GM12878 (cell line): ENCODE results near the gene SMC3. TPM values are rescaled to one million over a fixed set of nuclear protein-coding genes. Genes with fewer than 3 reads are reported as not detected.

Source experiments
- ATAC-seq: fragments of 200-7000 bp; cut with Tn5 transposase; 3 replicates; pipeline ENCODE4 v1.9.1; 2020; ENCODE audit warnings: mild to moderate bottlenecking, moderate library complexity
- BruUV-seq: library from RNA; stranded (reverse); fragments of 400-500 nt; replicated peaks from 2 replicates; lab custom pipeline; 2021; lab: Mats Ljungman, UMichigan
- CTCF ChIA-PET: fragments of 300-600 bp; sonication (Branson Sonifier 250); formaldehyde crosslinking; extraction: SDS; loops from one replicate; lab custom pipeline; 2021; ENCODE audit warnings: inconsistent platforms; lab: Yijun Ruan, JAX
- POLR2A ChIA-PET: fragments of 350-600 bp; formaldehyde crosslinking; extraction: SDS; loops from one replicate; lab custom pipeline; 2021; ENCODE audit warnings: inconsistent platforms; lab: Charles Lee
- RAD21 ChIA-PET: fragments of 300-600 bp; sonication (Branson Sonifier 250); formaldehyde crosslinking; loops from one replicate; lab custom pipeline; 2023; ENCODE audit warnings: antibody characterized with exemption; ENCODE audit not compliant: unreplicated experiment; lab: Charles Lee
- SMC1A ChIA-PET: fragments of 300-600 bp; sonication (Branson Sonifier 250); formaldehyde crosslinking; loops from one replicate; lab custom pipeline; 2023; ENCODE audit not compliant: unreplicated experiment, uncharacterized antibody; lab: Charles Lee
- DNase-seq: peaks from one replicate; pipeline ENCODE4 v3.0.0-alpha.2; 2011; ENCODE audit warnings: low read depth, low spot score
- FAIRE-seq: peaks from 3 replicates; lab custom pipeline; 2011; peaks lifted over from hg19 to GRCh38; lab: Jason Lieb, UNC
- H2AFZ ChIP-seq: 2 replicates; pipeline ENCODE4 v1.6.0; 2011; ENCODE audit warnings: low read depth, low read length, control low read depth; ENCODE audit not compliant: control insufficient read depth
- H3K27ac ChIP-seq: 2 replicates; pipeline ENCODE4 v1.5.1; 2011; ENCODE audit warnings: control low read depth; ENCODE audit not compliant: control insufficient read depth, insufficient read depth
- H3K27me3 ChIP-seq, 2 experiments: replicated peaks in 1 of 2; 2 replicates each; pipeline versions ENCODE4 v1.6.0 to v1.6.1; 2011; ENCODE audit warnings: low read length in 1 of 2; ENCODE audit not compliant: control insufficient read depth in 2 of 2, insufficient read depth in 2 of 2
- H3K36me3 ChIP-seq, 2 experiments: 2 replicates each; pipeline ENCODE4 v1.5.1; 2011; ENCODE audit warnings: low read length in 1 of 2; ENCODE audit not compliant: control insufficient read depth in 2 of 2, insufficient read depth in 2 of 2
- H3K4me1 ChIP-seq: 2 replicates; pipeline ENCODE4 v1.6.1; 2011; ENCODE audit warnings: mild to moderate bottlenecking, low read length, moderate library complexity, mixed read lengths; ENCODE audit not compliant: control insufficient read depth, insufficient read depth
- H3K4me2 ChIP-seq: 2 replicates; pipeline ENCODE4 v1.6.0; 2011; ENCODE audit warnings: control low read depth; ENCODE audit not compliant: control insufficient read depth, insufficient read depth
- H3K4me3 ChIP-seq: fragments of 200-600 bp; sonication (generic); 2 replicates; pipeline ENCODE4 v1.5.1; 2016
- H3K79me2 ChIP-seq: 2 replicates; pipeline ENCODE4 v1.6.0; 2011; ENCODE audit warnings: low read length; ENCODE audit not compliant: control insufficient read depth, insufficient read depth
- H3K9ac ChIP-seq: 2 replicates; pipeline ENCODE4 v1.8.0; 2011; ENCODE audit warnings: low read length, control low read depth, mixed read lengths; ENCODE audit not compliant: control insufficient read depth, insufficient read depth
- H3K9me3 ChIP-seq: replicated peaks from 3 replicates; pipeline ENCODE4 v1.5.1; 2011; ENCODE audit warnings: mild to moderate bottlenecking, low read length; ENCODE audit not compliant: control insufficient read depth, insufficient read depth
- H4K20me1 ChIP-seq: 2 replicates; pipeline ENCODE4 v1.6.0; 2011; ENCODE audit not compliant: control insufficient read depth, insufficient read depth
- BHLHE40 ChIP-seq, 2 experiments: fragments of 450-650 bp in 1 of 2; IDR thresholded peaks; 2 replicates each; pipeline ENCODE4 v1.6.1; 2011 to 2017; ENCODE audit warnings: low read depth in 2 of 2, borderline replicate concordance in 1 of 2, improper control_type of control experiment in 1 of 2, low read length in 1 of 2, mild to moderate bottlenecking in 1 of 2
- CREM ChIP-seq: IDR thresholded peaks from 2 replicates; pipeline ENCODE4 v1.6.1; 2014; ENCODE audit warnings: antibody characterized with exemption, low read depth
- E2F8 ChIP-seq: fragments of 450-650 bp; IDR thresholded peaks from 2 replicates; pipeline ENCODE4 v1.6.1; 2018; ENCODE audit warnings: mild to moderate bottlenecking, low read depth, moderate library complexity; ENCODE audit not compliant: partially characterized antibody
- E4F1 ChIP-seq: fragments of 450-650 bp; IDR thresholded peaks from 2 replicates; pipeline ENCODE4 v1.6.1; 2018; ENCODE audit warnings: borderline replicate concordance, mild to moderate bottlenecking; ENCODE audit not compliant: partially characterized antibody
- KAT2A ChIP-seq: conservative IDR thresholded peaks from 2 replicates; pipeline ENCODE4 v1.6.1; 2011; ENCODE audit warnings: low read depth, low read length; ENCODE audit not compliant: control insufficient read depth
- LARP7 ChIP-seq: fragments of 450-650 bp; IDR thresholded peaks from 2 replicates; pipeline ENCODE4 v1.6.1; 2017; ENCODE audit warnings: mild to moderate bottlenecking
- NFXL1 ChIP-seq: fragments of 450-650 bp; IDR thresholded peaks from 2 replicates; pipeline ENCODE4 v1.6.1; 2017; ENCODE audit warnings: antibody characterized with exemption, mild to moderate bottlenecking, borderline replicate concordance
- POLR2AphosphoS5 ChIP-seq: IDR thresholded peaks from 2 replicates; pipeline ENCODE4 v1.6.1; 2011; ENCODE audit warnings: mild to moderate bottlenecking, low read length, inconsistent platforms
- POU2F2 ChIP-seq: IDR thresholded peaks from 3 replicates; pipeline ENCODE4 v1.6.1; 2011; ENCODE audit warnings: low read depth, mild to moderate bottlenecking, low read length, borderline replicate concordance
- RAD51 ChIP-seq: fragments of 450-650 bp; IDR thresholded peaks from 2 replicates; pipeline ENCODE4 v1.6.1; 2016; ENCODE audit warnings: moderate library complexity, mild to moderate bottlenecking, inconsistent platforms
- SIN3A ChIP-seq: IDR thresholded peaks from 2 replicates; pipeline ENCODE4 v1.6.1; 2012; ENCODE audit warnings: low read depth, low read length, improper control_type of control experiment
- SKIL ChIP-seq: fragments of 450-650 bp; IDR thresholded peaks from 2 replicates; pipeline ENCODE4 v1.6.1; 2017; ENCODE audit warnings: mild to moderate bottlenecking, low read depth, inconsistent platforms; ENCODE audit not compliant: poor library complexity, severe bottlenecking
- ZBTB40 ChIP-seq: fragments of 450-650 bp; IDR thresholded peaks from 2 replicates; pipeline ENCODE4 v1.6.1; 2016; ENCODE audit warnings: mild to moderate bottlenecking, moderate library complexity, borderline replicate concordance
- in situ Hi-C: fragments of 300-500 bp; cut with MboI; formaldehyde crosslinking; loops from 9 replicates; pipeline ENCODE4 v1.14.3; 2018; ENCODE audit warnings: mixed read lengths
- intact Hi-C: fragments of 100-400 bp; cut with micrococcal nuclease; formaldehyde crosslinking; loops from one replicate; pipeline ENCODE4 v1.14.2; 2022; ENCODE audit not compliant: unreplicated experiment
- polyA plus RNA-seq, 11 experiments: library from polyadenylated mRNA; depleted of rRNA in 4 of 11; unstranded in 6 of 11; stranded (reverse) in 5 of 11; fragments of >200 nt; fragmentation: Nextera tagmentation in 4 of 11; fragmentation: Illumina TruSeq in 1 of 11; extraction: Ambion mirVana in 4 of 11; extraction: Trizol in 1 of 11; gene quantifications; 1 replicate in 1 of 11; 2 replicates in 10 of 11; pipeline versions ENCODE4 v1.2.1 to v1.2.3, GENCODE V29; 2011 to 2016; ENCODE audit warnings: inconsistent platforms in 2 of 11, missing spikeins in 2 of 11, low read depth in 1 of 11
- total RNA-seq, 4 experiments: library from RNA; depleted of rRNA in 3 of 4; stranded (reverse); fragments of >200 nt in 3 of 4; fragmentation: Illumina TruSeq in 1 of 4; extraction: Trizol in 1 of 4; gene quantifications; 2 replicates each; pipeline versions ENCODE4 v1.2.1 to v1.2.3, GENCODE V29; 2013 to 2021

Gene SMC3
- total and polyA plus RNA-seq, 10 of the 15 experiments (the other 5 are each of a cell fraction or from before 2014, with no cell fraction given), result 30.4 to 123 (median 48.3) TPM

- RAD21 ChIA-PET, result no interaction called here
- Histone ChIP-seq H3K4me1 (no peaks in the 10 kb centered on the region), H3K9me3 (no peaks in the 10 kb centered on the region; the same call in 2 of the 3 replicates)
- TF ChIP-seq SKIL (no peak), CREM (no peak), KAT2A (no peak), NFXL1 (no peak), LARP7 (no peak), ZBTB40 (no peak), E2F8 (no peak), E4F1 (no peak), POU2F2 (no peak), POLR2AphosphoS5 (no peak), RAD51 (no peak), SIN3A (no peak), BHLHE40 (IDR thresholded peaks at IDR 0.05; ENCODE audit: borderline replicate concordance in 1 of 2, low read depth in 2 of 2, low read length in 1 of 2) (no peak)
- TF ChIP-seq, all 136 proteins: peak for 0
- FAIRE-seq (no peak), DNase-seq (no peak), ATAC-seq (no peak)
- no peak overlapping the region for H3K9ac ChIP-seq
- SMC1A ChIA-PET, result no interaction called here
- BruUV-seq, result no TSS peak
- no peaks in the 10 kb centered on the region for H3K79me2 ChIP-seq
- H3K36me3 ChIP-seq, result no peaks in the 10 kb centered on the region
- CTCF ChIA-PET, result no interaction called here
- H3K27me3 ChIP-seq, result no peaks in the 10 kb centered on the region
- H4K20me1 ChIP-seq, result no peaks in the 10 kb centered on the region
- POLR2A ChIA-PET, result no interaction called here
- intact Hi-C loops (no loop called here), in situ Hi-C loops (no loop called here)
- no peak overlapping the region for H3K27ac ChIP-seq
- H3K4me3 ChIP-seq, result no peak overlapping the region
- no peak overlapping the region for H3K4me2 ChIP-seq
- H2AFZ ChIP-seq, result no peak overlapping the region
Measured at GRCh38 chr10:110628161-110628560, 60.7 kb downstream of the SMC3 start.
